GM21529 (cell line): Measurements from ENCODE around the gene VRK1.

Experiments
- ATAC-seq: cut with Tn5 transposase; IDR thresholded peaks from one replicate; pipeline ENCODE4 v1.9.1; 2021; ENCODE audit not compliant: unreplicated experiment

VRK1 gene

DNA sequence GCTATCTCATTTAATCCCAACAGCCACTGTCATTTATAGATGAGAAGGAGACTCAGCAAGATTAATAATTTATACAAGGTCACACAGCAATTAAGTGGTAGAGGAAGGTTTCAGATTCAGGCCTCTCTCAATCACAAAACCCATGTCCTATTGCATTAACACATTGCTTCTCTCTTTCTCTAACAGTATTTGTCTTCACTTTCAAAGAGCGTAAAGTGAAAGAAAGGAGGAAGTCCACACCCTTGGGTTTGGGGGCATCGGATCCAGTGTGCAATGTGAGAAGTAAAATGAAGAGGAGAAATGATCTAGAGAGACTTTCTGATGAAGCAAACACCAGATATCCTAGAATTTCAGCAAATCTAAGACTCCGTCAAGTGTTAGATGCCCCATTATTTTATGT is 7.0 kb upstream of the VRK1 start:
- no peak for ATAC-seq

DNA sequence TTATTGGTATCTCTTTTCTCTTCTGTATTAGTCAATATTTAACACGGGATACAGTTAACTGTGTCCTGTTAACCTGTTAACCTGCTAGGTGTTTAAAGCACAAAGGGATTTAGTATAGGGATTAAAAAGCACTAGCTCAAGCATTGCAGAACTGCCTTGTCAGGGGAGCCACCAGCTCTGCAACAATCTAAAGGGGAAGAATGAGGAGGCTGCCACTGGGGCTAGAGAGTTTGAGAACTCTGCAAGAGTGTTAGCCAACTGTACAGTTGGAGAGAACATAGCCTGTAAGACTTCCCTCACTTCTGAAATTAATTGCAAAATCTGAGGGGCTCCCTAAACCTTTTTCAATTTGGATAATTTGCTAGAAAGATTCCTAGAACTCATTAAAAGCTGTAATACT is 6.5 kb upstream of the VRK1 start:
- no peak for ATAC-seq

- ATAC-seq, result no peak
These were observed 5.2 kb upstream of the VRK1 start for GRCh38 chr14:96792003-96792402.

- no peak for ATAC-seq
These were observed 4.6 kb upstream of the VRK1 start for GRCh38 chr14:96792591-96792990.

DNA sequence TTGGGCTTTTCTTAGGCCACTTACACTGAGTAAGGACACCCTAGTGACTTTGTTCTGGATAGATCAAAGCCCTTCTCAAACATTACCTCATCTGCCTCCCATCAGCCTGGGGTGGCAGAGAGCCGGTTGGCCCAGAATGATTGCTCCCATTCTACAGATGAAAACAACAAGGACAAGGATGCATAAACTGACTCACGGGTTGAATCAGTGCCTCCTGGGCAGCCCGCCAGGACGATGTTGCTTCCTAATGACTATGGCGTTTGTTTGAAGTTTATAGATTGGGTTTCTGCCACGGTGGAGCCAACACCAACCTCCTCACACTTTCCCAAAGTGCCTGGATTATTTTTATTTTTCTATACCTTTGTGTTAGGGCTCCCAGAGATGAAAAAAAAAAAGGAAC is 3.6 kb upstream of the VRK1 start:
- no peak for ATAC-seq

GRCh38 chr14:96795109-96795828 is 1.9 kb upstream of the VRK1 start:
- ATAC-seq, result no peak

GRCh38 chr14:96797582-96798349 is 584 bp downstream of the VRK1 start:
- peak; percentile 38 for ATAC-seq

DNA sequence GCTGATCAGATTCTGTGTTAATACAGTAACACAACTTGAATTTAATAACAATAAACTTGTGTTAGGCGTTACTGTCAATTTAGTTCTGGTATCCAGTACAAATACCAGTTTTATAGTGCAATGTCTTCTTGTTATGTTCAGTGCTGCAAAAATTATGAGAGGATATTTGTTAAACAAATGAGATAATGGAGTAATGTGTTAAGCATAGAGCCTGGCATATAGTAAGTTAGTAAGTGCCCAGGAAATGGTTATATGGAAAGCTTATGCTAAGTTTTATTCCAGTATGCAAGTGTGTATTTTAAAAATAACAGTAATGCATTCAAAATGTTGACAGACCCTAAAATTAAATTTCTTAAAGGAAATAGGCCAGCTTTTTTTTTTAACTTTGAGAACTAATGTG is 1.8 kb downstream of the VRK1 start:
- ATAC-seq, result no peak

DNA sequence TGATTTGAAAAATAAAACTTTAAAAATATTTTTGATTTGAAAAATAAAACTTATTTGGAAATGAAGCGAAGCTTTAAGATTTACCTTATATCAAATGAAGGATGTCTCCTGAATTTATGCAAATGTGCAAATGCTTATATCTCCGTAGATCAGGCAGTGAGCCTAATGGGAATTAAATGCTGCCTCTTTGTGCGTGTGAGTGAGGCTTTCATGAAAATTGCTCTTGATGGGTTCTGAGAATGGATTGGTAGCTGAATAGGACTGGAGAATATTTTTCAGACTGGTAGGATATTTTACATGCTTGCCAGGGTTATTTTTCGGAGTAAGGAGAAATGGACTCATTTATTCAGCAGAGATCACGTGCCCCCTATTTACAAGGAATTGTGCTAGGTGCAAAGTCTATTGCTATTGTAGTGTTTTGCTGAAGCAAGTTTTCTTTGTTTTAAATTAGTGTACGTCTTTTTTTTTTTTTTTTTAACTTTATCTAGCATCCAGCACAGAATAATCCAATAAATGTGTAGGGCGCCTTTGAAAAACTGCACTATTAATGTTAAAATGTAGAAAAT is 2.4 kb downstream of the VRK1 start:
- ATAC-seq, result no peak

GRCh38 chr14:96801931-96802330 is 4.7 kb downstream of the VRK1 start:
- ATAC-seq, result no peak

DNA sequence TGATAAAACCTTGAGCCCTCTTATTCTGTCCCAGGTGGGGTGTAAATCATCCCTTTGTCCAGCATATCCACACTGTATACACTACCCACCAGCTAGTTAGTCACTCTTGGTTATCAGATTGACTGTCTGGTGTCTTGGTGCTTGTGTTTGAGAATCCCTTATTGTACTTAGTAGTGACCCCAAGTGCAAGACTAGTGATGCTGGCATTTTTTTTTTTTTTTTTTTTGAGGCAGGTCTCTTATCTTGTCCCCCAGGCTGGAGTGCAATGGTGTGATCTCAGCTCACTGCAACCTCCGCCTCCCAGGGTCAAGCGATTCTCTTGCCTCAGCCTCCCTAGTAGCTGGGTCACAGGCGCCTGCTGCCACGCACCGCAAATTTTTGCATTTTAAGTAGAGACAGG is 5.8 kb downstream of the VRK1 start:
- no peak for ATAC-seq

- ATAC-seq, result no peak
These were observed 6.8 kb downstream of the VRK1 start for GRCh38 chr14:96803958-96804357.

DNA sequence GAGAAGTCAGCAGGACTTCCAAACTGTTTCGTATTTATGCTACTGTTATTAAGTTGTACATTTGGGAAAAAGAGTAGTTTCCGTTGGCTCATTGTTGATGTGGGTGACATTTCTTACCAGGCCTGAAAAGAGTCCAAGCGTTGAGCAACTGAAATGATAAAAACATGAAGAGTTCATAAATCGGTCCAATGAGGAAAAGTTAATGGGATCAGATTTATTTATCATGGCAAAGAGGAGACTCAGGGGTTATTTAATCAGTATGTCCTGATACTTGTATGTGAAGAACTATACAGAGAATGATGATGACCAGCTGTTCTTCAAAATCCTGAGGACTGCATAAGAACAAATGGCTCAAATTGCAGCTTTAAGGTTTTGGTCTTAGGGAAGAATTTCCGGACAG is 7.7 kb downstream of the VRK1 start:
- ATAC-seq, result no peak

DNA sequence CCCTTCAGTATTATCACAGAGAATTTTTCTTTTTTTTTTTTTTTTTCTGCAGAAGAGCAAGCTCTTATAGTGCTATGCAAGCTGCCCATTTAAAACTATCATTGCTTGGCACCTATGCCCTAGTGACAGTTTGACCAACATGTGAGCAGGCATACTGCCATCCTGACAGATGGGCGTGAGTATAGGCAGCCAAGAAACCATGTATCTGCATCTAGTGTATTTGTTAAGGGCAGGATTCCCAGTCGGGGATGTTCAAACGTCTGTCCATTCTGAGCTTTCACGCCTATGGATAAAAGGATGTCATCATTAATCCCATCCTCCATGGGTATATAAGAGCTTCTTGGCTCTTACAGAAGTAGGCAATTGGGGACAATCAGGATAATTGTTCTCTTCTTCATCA is 8.8 kb downstream of the VRK1 start:
- no peak for ATAC-seq

- no peak for ATAC-seq
These were observed 9.7 kb downstream of the VRK1 start for GRCh38 chr14:96806836-96807235.

- no peak for ATAC-seq
These were observed 11.6 kb downstream of the VRK1 start for GRCh38 chr14:96808619-96809406.

- ATAC-seq, result no peak
These were observed 14.1 kb downstream of the VRK1 start for GRCh38 chr14:96811265-96811664.

DNA sequence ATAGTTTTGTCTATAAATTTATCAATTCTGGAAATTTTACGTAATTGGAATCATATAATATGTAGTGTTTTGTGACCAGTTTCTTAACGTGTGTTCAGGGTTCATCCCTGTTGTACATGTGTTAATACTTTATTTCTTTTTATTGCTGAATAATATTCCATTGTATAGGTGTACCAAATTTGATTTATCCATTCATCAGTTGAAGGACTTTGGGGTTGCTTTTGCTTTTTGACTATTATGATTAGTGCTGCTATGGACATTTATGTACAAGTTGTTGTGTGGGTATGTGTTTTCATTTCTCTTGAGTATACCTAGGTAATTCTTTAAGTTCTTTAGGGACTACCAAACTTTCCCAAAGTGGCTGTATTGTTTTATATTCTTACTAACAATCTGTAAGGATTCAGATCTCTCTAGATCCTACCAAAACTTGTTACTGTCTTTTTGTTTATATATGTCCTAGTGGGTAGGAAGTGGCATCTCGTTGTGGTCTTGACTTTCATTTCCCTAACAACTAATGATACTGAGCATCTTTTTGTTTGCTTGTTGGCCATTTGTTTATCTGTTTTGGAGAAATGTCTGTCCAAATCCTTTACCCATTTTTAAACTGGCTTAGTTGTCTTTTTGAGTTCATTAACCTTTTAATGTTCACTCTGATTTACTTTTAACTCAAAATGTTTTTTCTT is 14.9 kb downstream of the VRK1 start:
- ATAC-seq, result peak; percentile 65

DNA sequence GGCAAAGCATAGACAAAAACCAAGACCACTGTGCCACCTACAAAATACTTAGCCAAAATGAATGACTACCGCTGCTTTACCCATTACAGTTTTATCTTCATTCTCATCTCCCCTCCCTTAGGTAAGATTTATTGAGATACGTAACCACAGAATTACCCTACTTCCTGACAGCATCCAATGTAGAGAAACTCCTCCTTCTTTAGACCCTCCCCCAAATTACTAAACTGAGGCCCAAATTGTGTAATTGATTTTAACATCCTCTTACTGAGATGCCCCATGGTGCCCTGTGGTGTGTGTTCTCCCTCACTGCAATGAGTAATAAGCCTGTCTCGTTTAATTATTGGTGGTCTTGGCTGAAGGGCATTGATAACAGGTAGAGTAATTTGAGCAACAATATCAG is 19.1 kb downstream of the VRK1 start:
- no peak for ATAC-seq

DNA sequence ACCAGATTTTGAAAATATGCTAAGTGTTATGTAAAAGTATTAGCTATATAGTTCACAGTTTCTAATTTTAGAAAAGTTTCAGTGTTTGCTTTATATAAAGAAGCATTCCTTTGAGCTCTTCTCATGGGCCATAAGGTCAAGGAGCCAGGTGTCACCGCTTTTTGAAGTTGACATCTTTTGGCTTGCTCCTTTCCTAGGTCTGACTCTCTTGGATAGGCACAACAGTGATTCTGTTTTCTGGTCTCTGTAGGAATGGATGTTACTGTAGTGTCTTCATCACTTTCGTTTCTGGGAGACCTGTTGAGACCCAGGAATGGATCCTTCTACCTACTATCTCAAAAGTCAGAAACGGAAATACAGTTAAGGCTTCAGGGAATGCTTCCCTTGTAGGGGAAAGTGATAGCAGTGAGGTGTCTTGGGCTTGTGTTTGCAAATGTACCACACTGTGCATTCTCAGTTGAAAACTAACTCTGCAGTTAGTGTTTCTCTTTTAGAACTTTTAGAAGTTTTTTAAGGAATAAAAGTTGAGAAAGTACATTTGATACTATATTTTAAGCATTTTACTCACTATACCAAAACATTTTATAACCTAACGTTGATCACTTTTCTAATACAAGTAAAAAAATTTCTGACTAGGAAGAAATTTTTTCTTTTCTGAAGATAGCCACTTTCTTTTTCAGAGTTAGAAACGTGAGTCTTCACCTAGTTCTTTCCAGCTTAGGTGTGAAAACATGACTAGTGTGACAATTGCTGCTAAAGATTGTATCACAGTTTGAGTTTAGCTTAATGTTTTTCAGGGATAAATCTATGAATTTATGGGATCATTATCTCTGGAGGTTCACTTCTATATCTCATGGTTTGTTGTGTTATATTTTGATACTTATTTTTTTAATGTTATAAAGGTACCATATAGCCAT is 20.8 kb downstream of the VRK1 start:
- no peak for ATAC-seq
